Endothelial cell of umbilical vein (primary cell): ENCODE results near the gene ZFP62. TPM values are rescaled to one million over a fixed set of nuclear protein-coding genes. Genes with fewer than 3 reads are reported as not detected.

Source experiments
- BruUV-seq: library from RNA; stranded (reverse); fragments of 400-500 nt; replicated peaks from 2 replicates; lab custom pipeline; 2021; lab: Mats Ljungman, UMichigan
- CTCF ChIA-PET: fragments of 300-600, 350-600 bp; sonication (Branson Sonifier 250); formaldehyde crosslinking; loops from one replicate; lab custom pipeline; 2021; ENCODE audit warnings: antibody characterized with exemption, inconsistent platforms; lab: Charles Lee
- POLR2A ChIA-PET: fragments of 300-600, 350-600 bp; sonication (Branson Sonifier 250); formaldehyde crosslinking; loops from one replicate; lab custom pipeline; 2021; ENCODE audit warnings: antibody characterized with exemption, inconsistent platforms; lab: Charles Lee
- DNase-seq: peaks from one replicate; pipeline ENCODE4 v3.0.0-alpha.2; 2011; ENCODE audit warnings: low read depth, low spot score
- FAIRE-seq: peaks from 2 replicates; lab custom pipeline; 2011; peaks lifted over from hg19 to GRCh38; lab: Jason Lieb, UNC
- H2AFZ ChIP-seq: 2 replicates; pipeline ENCODE4 v1.6.0; 2012; ENCODE audit warnings: low read depth, low read length, control low read depth, inconsistent platforms
- H3K27ac ChIP-seq: 2 replicates; pipeline ENCODE4 v1.5.1; 2011; ENCODE audit warnings: low read depth, mild to moderate bottlenecking, control low read depth, low read length, moderate library complexity; ENCODE audit not compliant: insufficient read depth
- H3K27me3 ChIP-seq, 2 experiments: 2 replicates each; pipeline versions ENCODE4 v1.6.0 to v1.6.1; 2011; ENCODE audit warnings: low read length in 2 of 2, mixed read lengths in 1 of 2; ENCODE audit not compliant: control insufficient read depth in 2 of 2, insufficient read depth in 2 of 2
- H3K36me3 ChIP-seq, 2 experiments: 2 replicates in 1 of 2; 3 replicates in 1 of 2; pipeline ENCODE4 v1.5.1; 2011; ENCODE audit warnings: low read length in 2 of 2, mild to moderate bottlenecking in 1 of 2, moderate library complexity in 1 of 2; ENCODE audit not compliant: control insufficient read depth in 2 of 2, insufficient read depth in 2 of 2; ENCODE audit errors: extremely low read depth in 1 of 2
- H3K4me1 ChIP-seq: 3 replicates; pipeline ENCODE4 v1.5.1; 2011; ENCODE audit warnings: mild to moderate bottlenecking, low read length; ENCODE audit not compliant: control insufficient read depth, insufficient read depth; ENCODE audit errors: extremely low read depth
- H3K4me2 ChIP-seq: 2 replicates; pipeline ENCODE4 v1.6.1; 2011; ENCODE audit warnings: low read length, control low read depth, mixed read lengths; ENCODE audit not compliant: insufficient read depth
- H3K4me3 ChIP-seq, 3 experiments: fragments of 200-600 bp in 1 of 3; sonication (generic), shearing (Covaris generic) in 1 of 3; replicated peaks in 1 of 3; 2 replicates each; pipeline ENCODE4 v1.5.1; 2011 to 2016; ENCODE audit warnings: control low read depth in 3 of 3, low read length in 3 of 3, mild to moderate bottlenecking in 2 of 3, inconsistent platforms in 1 of 3, low read depth in 1 of 3, moderate library complexity in 1 of 3; ENCODE audit not compliant: insufficient read depth in 1 of 3
- H3K79me2 ChIP-seq: 2 replicates; pipeline ENCODE4 v1.6.0; 2012; ENCODE audit warnings: low read length, inconsistent platforms; ENCODE audit not compliant: control insufficient read depth, insufficient read depth
- H3K9ac ChIP-seq: replicated peaks from 2 replicates; pipeline ENCODE3; 2011; ENCODE audit warnings: low read length, control low read depth; ENCODE audit not compliant: insufficient read depth; ENCODE audit errors: extremely low read depth
- H3K9me1 ChIP-seq: replicated peaks from 3 replicates; pipeline ENCODE4 v1.6.0; 2011; ENCODE audit warnings: mild to moderate bottlenecking, low read length; ENCODE audit not compliant: control insufficient read depth, insufficient read depth; ENCODE audit errors: extremely low read depth
- H3K9me3 ChIP-seq: replicated peaks from 2 replicates; pipeline ENCODE4 v1.5.1; 2012; ENCODE audit warnings: low read length, inconsistent platforms; ENCODE audit not compliant: control insufficient read depth, insufficient read depth
- H4K20me1 ChIP-seq: replicated peaks from 2 replicates; pipeline ENCODE3; 2011; ENCODE audit warnings: mild to moderate bottlenecking, low read length; ENCODE audit not compliant: control insufficient read depth, insufficient read depth; ENCODE audit errors: extremely low read depth
- EZH2 ChIP-seq: IDR thresholded peaks from 2 replicates; pipeline ENCODE4 v1.6.1; 2012; ENCODE audit warnings: borderline replicate concordance, low read depth, mild to moderate bottlenecking, moderate library complexity, low read length, inconsistent platforms; ENCODE audit not compliant: severe bottlenecking
- FOS ChIP-seq: IDR thresholded peaks from 2 replicates; pipeline ENCODE4 v1.6.1; 2011; ENCODE audit warnings: mild to moderate bottlenecking, low read length, moderate library complexity, borderline replicate concordance; ENCODE audit not compliant: insufficient read depth
- GATA2 ChIP-seq: IDR thresholded peaks from 2 replicates; pipeline ENCODE4 v1.7.0; 2011; ENCODE audit warnings: low read depth, mild to moderate bottlenecking, moderate library complexity, mixed read lengths, low read length; ENCODE audit not compliant: insufficient read length, insufficient read depth
- JUN ChIP-seq: IDR thresholded peaks from 2 replicates; pipeline ENCODE4 v1.6.1; 2011; ENCODE audit warnings: borderline replicate concordance, low read depth; ENCODE audit not compliant: insufficient read length, insufficient read depth
- MYC ChIP-seq: IDR thresholded peaks from one replicate; pipeline ENCODE4 v1.6.1; 2011; ENCODE audit warnings: mild to moderate bottlenecking, low read depth, low read length
- POLR2A ChIP-seq: IDR thresholded peaks from 2 replicates; pipeline ENCODE4 v1.6.1; 2012; ENCODE audit warnings: low read depth, mild to moderate bottlenecking, control low read depth, low read length
- POLR2AphosphoS5 ChIP-seq: IDR thresholded peaks from 2 replicates; pipeline ENCODE4 v1.6.1; 2012; ENCODE audit warnings: low read depth, mild to moderate bottlenecking, control low read depth, low read length, moderate library complexity; ENCODE audit not compliant: insufficient read depth
- dilution Hi-C: fragments of 300-500 bp; cut with MboI; formaldehyde crosslinking; loops from one replicate; pipeline ENCODE4 v1.15.0; 2019; ENCODE audit warnings: low sequenced_read_pairs; ENCODE audit not compliant: extremely low pct_ligation_motif_present
- intact Hi-C: fragments of 100-400 bp; cut with micrococcal nuclease; formaldehyde crosslinking; loops from one replicate; pipeline ENCODE4 v1.10.0; 2022
- polyA plus RNA-seq, 4 experiments: library from polyadenylated mRNA; depleted of rRNA in 3 of 4; stranded (reverse) in 3 of 4; unstranded in 1 of 4; fragments of >200 nt; gene quantifications; 2 replicates each; pipeline versions ENCODE4 v1.2.1 to v1.2.3, GENCODE V29; 2011 to 2012; ENCODE audit warnings: missing spikeins in 1 of 4
- total RNA-seq: library from RNA; stranded (reverse); gene quantifications from 2 replicates; pipeline ENCODE4 v1.2.3, GENCODE V29; 2021
- TF ChIP-seq, protein P1 (sequence below), 2 donors: IDR thresholded peaks; 1 replicate in 1 of 2; 2 replicates in 1 of 2; pipeline ENCODE4 v1.5.1; 2011; ENCODE audit warnings: low read length in 2 of 2, mild to moderate bottlenecking in 2 of 2, moderate library complexity in 2 of 2, control low read depth in 1 of 2, inconsistent platforms in 1 of 2, low read depth in 1 of 2; ENCODE audit not compliant: insufficient read depth in 1 of 2; ENCODE audit errors: extremely low read depth in 1 of 2

Gene ZFP62
- total and polyA plus RNA-seq, 2 donors (not counting 3 experiments of a cell fraction or from before 2014, with no cell fraction given): 3.7 to 19.7 TPM

DNA sequence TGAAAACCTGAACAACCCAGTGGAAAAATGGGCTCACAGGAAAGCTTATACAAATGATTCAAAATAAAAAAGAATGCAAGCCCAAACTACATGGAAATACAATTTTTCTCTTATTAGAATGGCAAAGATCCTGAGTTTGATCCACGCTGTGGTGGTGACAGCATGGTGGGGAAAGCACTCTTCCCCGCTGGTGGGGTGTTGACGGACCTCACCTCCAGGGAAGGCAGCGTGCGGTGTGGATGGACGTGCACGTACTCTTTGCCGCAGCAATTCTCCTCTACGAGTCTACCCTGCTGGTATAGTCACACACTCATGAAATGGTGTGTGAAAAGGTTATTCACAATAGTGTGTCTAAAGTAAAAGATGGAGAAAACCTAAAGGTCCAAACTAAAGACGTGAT is 5.9 kb upstream of the ZFP62 start:
- no peak for DNase-seq
- H3K9ac ChIP-seq: no peak overlapping the region
- no peak overlapping the region for H3K27ac ChIP-seq
- no peak overlapping the region for H3K4me2 ChIP-seq
- no peak overlapping the region for H3K4me3 ChIP-seq
- ChIA-PET POLR2A (no interaction called here), CTCF (interaction anchor here (1.3 to 2.4 kb wide), 2 partner anchors 64 to 82 kb away, joined by 3 to 14 read pairs; partner anchors contain the start of gene MGAT1)
- H3K9me1 ChIP-seq: no peaks in the 10 kb centered on the region
- H3K9me3 ChIP-seq: no peaks in the 10 kb centered on the region
- H3K79me2 ChIP-seq: no peaks in the 10 kb centered on the region
- intact Hi-C loops (no loop called here), dilution Hi-C loops (no loop called here)
- TF ChIP-seq MYC (no peak), EZH2 (no peak)
- peaks cover 2 to 7% of the 10 kb centered on the region in 2 experiments for H3K27me3 ChIP-seq
- H4K20me1 ChIP-seq: no peaks in the 10 kb centered on the region
- no peak overlapping the region for H2AFZ ChIP-seq
- no TSS peak for BruUV-seq
- H3K4me1 ChIP-seq: peaks cover 4% of the 10 kb centered on the region
- H3K36me3 ChIP-seq: no peaks in the 10 kb centered on the region
- no peak for FAIRE-seq

DNA sequence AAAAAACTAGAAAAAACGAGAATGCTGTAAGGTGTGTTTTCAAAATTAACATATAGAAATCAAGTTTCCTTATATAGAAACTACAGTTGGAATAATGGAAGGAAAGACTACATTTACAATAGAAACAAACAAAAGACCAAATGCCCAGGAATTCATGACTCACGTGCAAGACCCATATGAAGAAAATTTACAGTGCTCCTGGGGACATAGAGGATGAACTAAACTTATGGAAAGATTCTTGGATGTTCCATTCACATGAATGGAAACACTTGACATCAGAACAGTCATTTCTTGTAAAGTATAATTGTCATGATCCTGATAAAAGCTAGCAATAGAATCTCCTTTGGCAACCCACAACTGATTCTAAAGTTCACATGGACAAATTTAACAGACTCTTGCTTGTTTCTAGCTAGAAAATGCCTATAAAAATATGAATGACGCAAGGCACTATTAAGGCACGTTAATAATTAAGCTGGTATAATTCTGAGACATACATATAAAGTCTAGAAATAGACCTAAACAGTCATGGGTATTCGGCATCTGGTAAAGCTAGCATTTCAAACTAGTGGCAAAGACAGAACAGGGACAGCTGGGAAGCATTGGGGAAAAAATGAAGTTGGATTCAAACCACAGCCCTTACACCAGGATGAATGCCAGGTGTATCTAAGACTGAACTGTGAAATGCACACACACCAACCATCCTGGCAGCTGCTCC is 5.1 kb upstream of the ZFP62 start:
- ChIA-PET POLR2A (no interaction called here), CTCF (interaction anchor here (2.4 kb wide), 1 partner anchor 81 kb away, joined by 14 read pairs; no protein-coding TSS in a partner anchor)
- Histone ChIP-seq H3K4me2 (no peak overlapping the region), H4K20me1 (no peaks in the 10 kb centered on the region), H3K27me3 (peaks cover 2 to 7% of the 10 kb centered on the region in 2 experiments), H3K36me3 (no peaks in the 10 kb centered on the region), H3K27ac (no peak overlapping the region), H3K9me3 (no peaks in the 10 kb centered on the region), H3K9ac (no peak overlapping the region), H3K4me3 (no peak overlapping the region), H2AFZ (no peak overlapping the region), H3K9me1 (no peaks in the 10 kb centered on the region), H3K4me1 (peaks cover 4% of the 10 kb centered on the region), H3K79me2 (no peaks in the 10 kb centered on the region)
- DNase-seq (peak; percentile 18), FAIRE-seq (no peak)
- TF ChIP-seq GATA2 (no peak), POLR2AphosphoS5 (no peak), POLR2A (no peak), EZH2 (no peak), FOS (no peak), JUN (no peak), MYC (no peak)
- TF ChIP-seq, protein P1, sequence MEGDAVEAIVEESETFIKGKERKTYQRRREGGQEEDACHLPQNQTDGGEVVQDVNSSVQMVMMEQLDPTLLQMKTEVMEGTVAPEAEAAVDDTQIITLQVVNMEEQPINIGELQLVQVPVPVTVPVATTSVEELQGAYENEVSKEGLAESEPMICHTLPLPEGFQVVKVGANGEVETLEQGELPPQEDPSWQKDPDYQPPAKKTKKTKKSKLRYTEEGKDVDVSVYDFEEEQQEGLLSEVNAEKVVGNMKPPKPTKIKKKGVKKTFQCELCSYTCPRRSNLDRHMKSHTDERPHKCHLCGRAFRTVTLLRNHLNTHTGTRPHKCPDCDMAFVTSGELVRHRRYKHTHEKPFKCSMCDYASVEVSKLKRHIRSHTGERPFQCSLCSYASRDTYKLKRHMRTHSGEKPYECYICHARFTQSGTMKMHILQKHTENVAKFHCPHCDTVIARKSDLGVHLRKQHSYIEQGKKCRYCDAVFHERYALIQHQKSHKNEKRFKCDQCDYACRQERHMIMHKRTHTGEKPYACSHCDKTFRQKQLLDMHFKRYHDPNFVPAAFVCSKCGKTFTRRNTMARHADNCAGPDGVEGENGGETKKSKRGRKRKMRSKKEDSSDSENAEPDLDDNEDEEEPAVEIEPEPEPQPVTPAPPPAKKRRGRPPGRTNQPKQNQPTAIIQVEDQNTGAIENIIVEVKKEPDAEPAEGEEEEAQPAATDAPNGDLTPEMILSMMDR (IDR thresholded peaks at IDR 0.05; ENCODE audit: extremely low read depth in 1 of 2, insufficient read depth in 1 of 2, low read depth in 1 of 2, low read length in 2 of 2): no peak
- intact Hi-C loops (no loop called here), dilution Hi-C loops (no loop called here)
- no TSS peak for BruUV-seq
